HG02981 (cell line): ENCODE data around the gene ATG16L1.

Experiments used
- ATAC-seq: cut with Tn5 transposase; IDR thresholded peaks from one replicate; pipeline ENCODE4 v1.9.1; 2021; ENCODE audit warnings: mild to moderate bottlenecking, moderate library complexity; ENCODE audit not compliant: unreplicated experiment

The ATG16L1 gene

DNA sequence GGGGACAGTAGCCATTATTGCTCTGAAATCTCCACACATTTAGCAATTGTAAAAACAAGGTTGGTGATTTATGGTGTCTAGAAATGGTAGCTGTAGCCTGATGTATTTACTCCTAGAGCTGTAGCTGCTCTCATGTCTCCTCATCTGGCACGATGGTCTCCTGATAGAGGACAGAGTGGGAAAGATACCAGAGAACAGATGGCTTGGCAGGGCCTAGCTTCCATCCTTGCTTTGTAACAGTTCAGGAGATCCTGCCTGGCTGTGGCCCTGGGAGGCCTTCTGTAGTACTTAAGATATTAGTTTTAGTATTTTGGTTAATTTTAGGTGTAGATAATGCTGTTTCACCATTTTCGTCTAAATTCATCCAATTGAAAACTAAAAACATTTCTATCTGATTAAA lies 6.7 kb downstream of the ATG16L1 start:
- no peak for ATAC-seq

- no peak for ATAC-seq
Observed at GRCh38 chr2:233259730-233260129, 8.3 kb downstream of the ATG16L1 start.

- no peak for ATAC-seq
Observed at GRCh38 chr2:233260661-233261060, 9.2 kb downstream of the ATG16L1 start.

DNA sequence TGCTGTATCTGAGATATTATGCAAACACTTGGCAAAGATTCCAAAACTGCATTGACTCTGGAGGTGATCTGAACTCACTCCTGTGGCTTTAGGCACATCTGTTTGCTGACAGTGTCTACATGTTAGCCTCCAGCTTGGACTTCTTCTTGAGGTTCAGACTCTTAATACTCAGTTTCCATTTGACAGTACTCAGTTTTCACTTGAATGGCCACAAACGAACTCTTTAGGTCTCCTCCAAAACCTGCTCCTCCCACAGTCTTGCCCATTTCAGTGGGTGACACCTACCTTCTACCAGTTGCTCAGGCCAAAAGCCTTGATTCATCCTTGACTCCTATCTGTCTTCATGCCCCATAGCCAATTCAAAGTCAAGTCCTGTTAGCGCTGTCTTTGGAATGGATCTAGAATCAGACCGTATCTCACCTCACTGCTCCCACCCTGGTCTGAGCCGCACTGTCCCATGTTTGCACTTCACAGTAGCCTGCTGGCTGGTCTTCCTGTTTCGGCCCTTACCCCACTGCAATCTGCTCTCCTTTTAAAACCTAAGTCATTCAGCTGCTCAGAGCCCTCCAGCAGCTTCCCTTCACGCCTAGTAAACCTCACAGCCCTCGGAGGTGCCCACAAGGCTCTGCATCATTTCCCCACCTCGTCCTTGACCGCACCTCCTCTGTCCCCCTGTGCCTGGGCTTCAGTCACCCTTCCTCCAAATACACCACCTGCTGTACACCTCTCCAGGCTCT lies 10.5 kb downstream of the ATG16L1 start:
- ATAC-seq = no peak

- no peak for ATAC-seq
Observed at GRCh38 chr2:233262562-233262961, 11.1 kb downstream of the ATG16L1 start.

DNA sequence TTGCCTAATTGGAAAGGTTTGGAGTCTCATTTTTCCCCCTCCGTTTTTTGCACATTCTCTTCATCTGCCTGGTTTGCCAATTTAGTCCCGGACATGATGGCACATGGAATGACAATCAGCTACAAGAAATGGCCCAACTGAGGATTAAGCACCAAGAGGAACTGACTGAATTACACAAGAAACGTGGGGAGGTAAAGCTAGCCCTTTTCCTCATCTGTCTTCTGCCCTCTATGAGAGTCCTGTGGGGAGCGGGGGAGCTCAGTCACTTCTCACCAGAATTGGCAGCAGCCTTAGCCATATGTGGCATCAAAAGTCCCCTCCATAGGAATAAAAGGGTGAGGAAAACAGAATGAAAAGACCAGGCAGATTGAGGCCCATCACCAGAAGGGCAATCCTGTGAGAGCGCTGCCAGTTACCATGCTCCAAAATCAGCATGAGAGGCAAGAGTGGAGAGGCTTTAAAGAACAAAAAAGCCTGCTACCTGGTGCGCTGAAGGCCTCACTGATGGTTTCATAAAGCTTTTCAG lies 11.6 kb downstream of the ATG16L1 start:
- ATAC-seq = no peak

DNA sequence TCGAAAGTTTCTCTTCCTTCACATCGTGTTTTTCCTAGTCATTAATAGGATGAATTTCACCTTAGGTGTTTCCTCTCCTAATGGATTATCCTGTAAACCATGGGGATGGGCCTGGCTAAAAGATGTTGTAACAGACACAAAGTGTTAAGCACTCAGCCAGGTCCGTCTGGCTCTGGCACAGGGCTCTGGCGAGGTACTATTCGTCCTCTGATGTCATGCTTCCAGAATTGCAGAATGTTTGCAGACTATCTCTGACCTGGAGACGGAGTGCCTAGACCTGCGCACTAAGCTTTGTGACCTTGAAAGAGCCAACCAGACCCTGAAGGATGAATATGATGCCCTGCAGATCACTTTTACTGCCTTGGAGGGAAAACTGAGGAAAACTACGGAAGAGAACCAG lies 13.2 kb downstream of the ATG16L1 start:
- no peak for ATAC-seq

- no peak for ATAC-seq
Observed at GRCh38 chr2:233265899-233266431, 14.5 kb downstream of the ATG16L1 start.

- no peak for ATAC-seq
Observed at GRCh38 chr2:233266481-233266880, 15.0 kb downstream of the ATG16L1 start.

DNA sequence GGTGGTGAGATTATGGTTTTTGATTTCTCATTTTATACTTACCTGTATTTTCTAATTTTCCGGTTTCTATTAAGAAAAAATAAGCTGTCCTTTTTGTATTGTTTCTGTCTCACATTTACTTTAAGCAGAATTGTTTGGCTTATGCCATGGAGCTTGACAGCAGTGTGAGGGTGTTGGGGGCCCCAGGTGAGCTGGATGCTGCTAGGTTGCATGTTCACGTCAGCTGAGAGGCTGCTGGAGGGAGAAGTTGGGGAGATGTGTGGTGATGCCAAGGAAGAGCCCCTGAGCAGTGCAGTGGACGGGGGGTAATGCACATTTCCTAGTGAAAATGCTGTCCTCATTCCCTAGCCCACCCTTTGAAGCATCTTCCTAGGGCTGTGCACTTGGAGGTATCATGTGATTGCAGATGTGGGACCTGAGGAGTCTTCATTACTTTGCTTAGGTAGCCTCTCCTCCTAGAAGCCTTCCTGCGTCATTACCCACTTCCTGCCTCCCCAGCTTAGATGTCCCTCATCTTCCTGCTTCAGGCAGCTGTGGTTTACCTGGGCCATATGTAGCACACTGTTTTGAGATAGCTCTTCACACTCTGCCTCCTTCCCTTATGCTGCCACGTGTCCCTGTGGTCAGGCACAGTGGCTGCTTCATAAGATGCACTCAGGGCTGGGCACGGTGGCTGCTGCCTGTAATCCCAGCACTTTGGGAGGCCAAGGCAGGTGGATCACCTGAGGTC lies 16.2 kb downstream of the ATG16L1 start:
- peak; percentile 86 for ATAC-seq

GRCh38 chr2:233270366-233270765 lies 18.9 kb downstream of the ATG16L1 start:
- ATAC-seq = no peak

DNA sequence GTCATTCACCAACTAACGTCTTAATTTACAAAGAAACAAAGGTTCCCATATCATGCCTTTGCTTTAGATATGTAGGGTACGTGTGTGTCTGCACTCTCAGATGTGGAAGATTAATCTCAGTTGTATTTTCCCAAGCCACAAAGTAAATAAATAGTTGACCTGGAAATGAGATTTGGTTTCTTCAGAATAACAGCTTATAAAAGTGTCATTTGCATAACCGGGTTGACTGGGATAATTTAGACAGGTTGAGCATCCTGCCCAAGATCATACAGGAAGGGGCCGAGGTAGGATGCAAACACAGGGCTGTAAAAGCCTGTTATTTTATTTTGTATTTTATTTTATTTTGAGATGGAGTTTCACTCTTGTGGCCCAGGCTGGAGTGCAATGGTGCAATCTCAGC lies 19.5 kb downstream of the ATG16L1 start:
- no peak for ATAC-seq

GRCh38 chr2:233271693-233272092 lies 20.2 kb downstream of the ATG16L1 start:
- no peak for ATAC-seq

DNA sequence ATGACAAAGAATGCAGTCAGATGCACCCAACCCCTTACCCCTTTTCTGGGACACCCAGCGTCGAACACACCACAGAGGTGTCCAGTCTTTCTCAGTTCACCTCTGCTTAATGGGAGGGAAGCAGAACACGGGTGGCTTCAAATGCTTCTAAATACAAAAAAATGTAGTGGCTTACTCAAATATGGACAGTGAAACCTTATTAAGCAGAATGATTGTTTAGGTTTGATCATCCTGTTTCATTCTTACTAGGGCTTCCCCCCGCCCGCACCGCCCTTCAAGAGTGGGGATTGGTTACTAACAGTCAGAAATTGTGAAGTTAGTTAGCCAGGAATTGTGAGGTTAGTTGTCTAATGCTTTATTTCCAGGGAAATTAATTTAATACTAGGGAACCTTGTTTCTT lies 21.6 kb downstream of the ATG16L1 start:
- ATAC-seq = no peak

- no peak for ATAC-seq
Observed at GRCh38 chr2:233275223-233275622, 23.8 kb downstream of the ATG16L1 start.

- ATAC-seq = no peak
Observed at GRCh38 chr2:233278921-233279320, 27.4 kb downstream of the ATG16L1 start.

- no peak for ATAC-seq
Observed at GRCh38 chr2:233280114-233280693, 28.7 kb downstream of the ATG16L1 start.

DNA sequence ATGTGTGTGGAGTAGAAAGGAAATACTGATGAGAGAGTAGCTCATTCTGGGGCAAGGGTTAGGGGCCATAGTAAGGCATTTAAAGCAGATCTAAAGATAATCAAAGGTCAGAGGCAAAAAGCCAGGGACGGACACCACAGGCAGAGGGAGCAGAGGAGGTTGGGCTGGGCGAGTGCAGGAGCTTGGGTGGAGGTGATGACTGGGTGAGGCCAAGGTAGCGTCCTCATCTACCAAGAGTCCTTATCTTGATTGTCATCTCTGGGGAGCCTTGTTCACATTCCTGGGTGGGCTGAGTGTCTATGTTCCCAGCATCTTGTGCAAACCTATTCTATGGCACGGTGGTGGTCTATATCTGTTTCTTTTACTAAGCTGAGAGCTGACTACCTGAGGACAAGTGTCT lies 30.1 kb downstream of the ATG16L1 start:
- ATAC-seq = no peak

- ATAC-seq = no peak
Observed at GRCh38 chr2:233281992-233282603, 30.6 kb downstream of the ATG16L1 start.

DNA sequence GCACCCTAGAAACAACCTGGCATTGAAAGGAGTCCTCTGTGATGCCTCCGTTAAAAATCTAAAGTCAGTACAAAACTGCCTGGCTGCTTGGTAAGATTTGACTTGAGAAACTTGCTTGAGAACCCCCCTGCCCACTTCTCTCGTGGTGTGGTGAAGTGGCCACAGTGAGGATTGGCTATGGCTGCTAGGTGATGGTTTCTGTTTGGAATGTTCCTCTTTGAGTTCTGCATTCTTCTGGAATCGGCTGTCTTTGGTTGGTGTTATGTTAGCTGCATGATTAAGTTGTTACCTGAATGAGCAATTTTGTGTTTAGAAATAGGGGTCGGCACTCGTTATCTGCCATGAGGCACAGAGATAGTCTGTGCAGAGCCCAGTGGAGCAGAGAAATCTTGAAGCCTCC lies 34.4 kb downstream of the ATG16L1 start:
- ATAC-seq = no peak

- ATAC-seq = no peak
Observed at GRCh38 chr2:233287871-233288270, 36.4 kb downstream of the ATG16L1 start.
